T-helper 22 cell (primary cell): Measurements from ENCODE around the gene FKBP3.
"Not testable (repeated sequence)": the region's sequence is repeated elsewhere in the genome, so short reads cannot be mapped to it uniquely, and the experiment has no call there.

Experiments used
- DNase-seq: peaks from one replicate; pipeline ENCODE4 v3.0.0-alpha.2; 2020; ENCODE audit warnings: low read depth

Gene FKBP3

GRCh38 chr14:45112896-45113781 lies 21.1 kb downstream of the FKBP3 start:
- no peak for DNase-seq

- no peak for DNase-seq
Observed at GRCh38 chr14:45104561-45104960, 29.7 kb downstream of the FKBP3 start.

GRCh38 chr14:45103806-45104205 lies 30.5 kb downstream of the FKBP3 start:
- no peak for DNase-seq

GRCh38 chr14:45096218-45096617 lies 38.1 kb downstream of the FKBP3 start:
- no peak for DNase-seq

GRCh38 chr14:45095143-45095542 lies 39.1 kb downstream of the FKBP3 start:
- no peak for DNase-seq

GRCh38 chr14:45094275-45094674 lies 40.0 kb downstream of the FKBP3 start:
- no peak for DNase-seq

- DNase-seq, result no peak
Observed at GRCh38 chr14:45091710-45092109, 42.6 kb downstream of the FKBP3 start.

- DNase-seq, result no peak
Observed at GRCh38 chr14:45089813-45090212, 44.5 kb downstream of the FKBP3 start.

- DNase-seq, result no peak
Observed at GRCh38 chr14:45084946-45085346, 49.3 kb downstream of the FKBP3 start.

- peak; percentile 92 for DNase-seq
Observed at GRCh38 chr14:45083976-45084722, 50.1 kb downstream of the FKBP3 start, which contains the start of gene PRPF39. TSS of gene PRPF39 (plus strand) at chr14:45084116. CDS start at chr14:45095240, 11,124 bp downstream.

GRCh38 chr14:45083617-45083975 lies 50.7 kb downstream of the FKBP3 start:
- no peak for DNase-seq

GRCh38 chr14:45082420-45082819 lies 51.9 kb downstream of the FKBP3 start:
- no peak for DNase-seq

GRCh38 chr14:45081096-45081495 lies 53.2 kb downstream of the FKBP3 start:
- DNase-seq, result not testable (repeated sequence)

GRCh38 chr14:45080416-45080968 lies 53.8 kb downstream of the FKBP3 start:
- DNase-seq, result not testable (repeated sequence)

GRCh38 chr14:45078323-45078722 lies 56.0 kb downstream of the FKBP3 start:
- no peak for DNase-seq

- DNase-seq, result no peak
Observed at GRCh38 chr14:45073231-45073879, 60.9 kb downstream of the FKBP3 start.

- no peak for DNase-seq
Observed at GRCh38 chr14:45072126-45072525, 62.2 kb downstream of the FKBP3 start.

GRCh38 chr14:45070215-45070614 lies 64.1 kb downstream of the FKBP3 start:
- no peak for DNase-seq

- no peak for DNase-seq
Observed at GRCh38 chr14:45068396-45068795, 65.9 kb downstream of the FKBP3 start.

GRCh38 chr14:45066667-45067066 lies 67.6 kb downstream of the FKBP3 start:
- DNase-seq, result no peak

GRCh38 chr14:45065956-45066355 lies 68.3 kb downstream of the FKBP3 start:
- DNase-seq, result no peak
